ENCODE results near the gene SRD5A1.

Gene SRD5A1

DNA sequence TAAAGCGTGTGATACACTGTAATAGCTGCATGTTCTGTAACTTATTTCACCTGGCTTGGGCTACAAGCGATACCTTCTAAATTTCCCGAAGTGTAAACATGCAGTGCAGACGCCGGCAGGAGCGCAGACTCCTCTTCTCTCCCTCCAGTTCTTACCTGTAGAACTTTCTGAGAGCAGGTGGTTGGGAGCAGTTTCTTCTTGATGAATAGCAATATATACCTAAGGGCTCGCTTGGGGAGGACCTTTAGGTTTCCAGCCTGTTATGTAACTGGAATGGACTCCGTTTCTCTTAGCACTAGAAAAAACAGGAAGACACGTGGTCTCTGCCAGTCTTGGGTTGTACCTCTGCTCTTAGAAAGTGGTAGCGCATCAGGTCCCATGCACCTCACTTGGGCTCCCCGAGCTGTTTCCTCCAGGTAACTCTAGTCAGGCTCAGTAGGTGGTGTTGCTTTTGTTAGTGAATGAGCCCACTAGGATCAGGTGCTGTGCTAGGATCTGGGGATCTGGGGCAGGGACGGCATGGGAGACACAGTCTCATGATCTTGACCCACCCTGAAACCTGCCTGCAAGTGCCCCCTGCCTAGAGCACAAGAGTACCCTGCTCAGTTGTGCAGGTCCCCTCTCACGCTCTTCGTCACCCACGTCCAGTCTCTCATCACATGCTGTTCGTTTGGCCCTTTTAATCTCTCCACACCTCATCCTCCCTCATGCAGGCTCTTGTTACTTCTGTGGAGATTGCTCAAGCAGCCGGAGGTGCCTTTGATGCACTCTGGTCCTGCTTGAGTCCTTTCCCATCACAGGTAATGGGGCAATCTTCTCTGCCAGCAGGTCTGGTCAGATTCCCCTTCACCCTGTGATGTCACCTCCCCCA is 82.8 kb downstream of the SRD5A1 start:
- no peak for DNase-seq

DNA sequence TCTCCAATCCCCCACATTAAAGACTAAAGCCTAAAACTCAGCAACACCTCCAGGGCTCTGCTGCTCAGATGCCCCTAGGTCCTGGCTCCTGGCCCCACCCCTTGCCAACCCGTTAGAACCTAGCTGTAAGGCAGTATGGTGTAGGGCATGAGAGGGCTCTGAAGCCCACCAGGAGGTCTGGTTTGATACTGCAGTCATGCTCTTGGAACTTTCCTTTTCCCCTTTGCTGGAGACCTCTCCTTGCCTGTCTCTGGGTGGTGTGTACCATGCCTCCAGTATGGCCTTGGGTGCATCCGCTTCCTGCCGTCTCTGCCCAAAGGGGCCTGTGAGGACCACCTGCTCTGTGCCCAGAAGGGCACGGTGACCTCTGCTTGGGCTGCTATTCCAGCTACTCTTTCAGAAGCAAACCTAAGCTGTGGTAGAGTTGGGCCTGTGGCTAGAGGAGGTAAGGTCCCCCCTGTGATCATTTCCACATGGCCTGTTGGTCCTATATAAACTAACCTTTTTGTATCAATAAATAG is 83.4 kb downstream of the SRD5A1 start:
- no peak for DNase-seq

DNA sequence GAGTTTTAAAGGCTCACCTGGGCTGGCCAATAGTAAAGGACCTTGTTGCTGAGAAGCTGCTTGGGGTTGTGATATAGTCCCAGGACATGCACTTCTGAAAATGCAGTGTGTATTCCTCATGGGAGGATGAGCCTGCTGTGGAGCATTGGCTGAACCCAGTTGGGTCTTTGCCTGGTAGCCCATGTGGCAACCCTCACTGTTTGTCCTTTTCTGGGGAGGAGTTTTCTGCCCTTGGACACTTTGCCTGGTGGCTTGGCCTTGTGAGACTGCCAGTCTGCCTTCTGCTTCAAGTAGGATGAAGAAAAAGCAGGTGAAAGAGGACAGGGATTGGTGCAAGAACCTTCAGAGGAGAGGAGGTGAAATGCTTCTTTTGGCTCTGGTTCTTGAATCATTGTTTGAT is 84.0 kb downstream of the SRD5A1 start:
- DNase-seq = no peak

DNA sequence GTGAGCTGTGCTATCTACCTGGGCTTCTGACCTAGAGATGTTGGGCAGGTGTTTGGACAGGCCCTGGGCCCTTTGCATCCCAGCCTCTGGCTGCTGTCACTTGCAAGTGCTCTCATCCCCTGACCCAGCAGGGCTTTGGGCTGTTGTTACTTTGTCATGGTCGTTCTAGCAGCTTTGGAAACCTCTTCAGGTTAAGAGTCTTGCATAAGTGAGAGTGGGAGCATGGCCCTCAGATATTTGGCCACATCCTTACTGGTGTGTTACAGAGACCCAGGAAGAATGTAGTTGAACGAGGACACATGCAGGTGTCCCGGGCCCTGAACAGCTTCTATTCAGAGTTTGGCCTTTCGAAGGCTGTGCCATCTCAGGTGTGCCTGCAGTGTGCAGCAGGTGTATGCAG is 84.4 kb downstream of the SRD5A1 start:
- DNase-seq = no peak

DNA sequence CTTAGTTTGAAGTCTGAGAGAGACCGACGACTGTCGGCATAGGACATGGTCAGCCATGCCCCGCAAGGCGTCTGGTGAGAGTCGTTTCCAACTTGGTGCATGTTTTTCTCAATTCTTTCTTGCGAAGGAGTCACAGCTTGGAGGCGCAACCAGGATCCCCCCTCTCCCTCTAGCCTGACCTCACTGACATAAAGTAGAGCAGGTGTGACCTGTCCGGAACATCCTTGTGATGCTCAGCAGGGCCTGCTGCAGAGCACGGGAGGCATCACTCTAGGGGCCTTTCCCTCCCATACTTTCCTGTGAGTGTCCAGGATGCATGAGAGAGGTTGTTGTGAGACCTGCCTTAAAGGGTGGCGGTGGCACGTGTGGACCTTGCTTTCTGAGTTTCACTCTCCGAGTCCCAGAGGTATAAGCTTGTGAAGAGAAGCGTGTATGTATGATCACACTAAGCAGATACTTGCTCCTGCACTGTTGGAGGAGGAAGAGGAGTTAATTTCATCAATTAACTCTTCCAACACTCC is 85.0 kb downstream of the SRD5A1 start:
- DNase-seq = no peak

DNA sequence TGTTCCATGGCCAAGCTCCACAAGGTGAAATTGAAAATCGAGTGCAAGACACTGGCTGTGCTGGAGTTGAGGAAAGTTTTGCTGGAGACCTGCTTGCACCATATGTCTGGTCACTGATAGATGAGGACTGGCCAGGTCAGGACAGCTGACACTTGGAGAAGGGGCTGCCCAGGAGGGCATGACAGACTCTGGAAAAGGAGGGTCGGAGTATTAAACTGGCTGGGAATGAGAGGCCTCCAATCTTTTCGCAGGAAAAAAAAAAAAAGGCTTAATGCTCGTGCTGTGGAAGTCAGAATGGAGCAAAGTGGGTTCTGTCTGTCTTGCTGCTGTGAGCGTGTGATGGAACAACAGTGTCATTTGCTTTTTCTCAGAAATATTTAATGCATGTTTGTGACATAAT is 85.5 kb downstream of the SRD5A1 start:
- no peak for DNase-seq

DNA sequence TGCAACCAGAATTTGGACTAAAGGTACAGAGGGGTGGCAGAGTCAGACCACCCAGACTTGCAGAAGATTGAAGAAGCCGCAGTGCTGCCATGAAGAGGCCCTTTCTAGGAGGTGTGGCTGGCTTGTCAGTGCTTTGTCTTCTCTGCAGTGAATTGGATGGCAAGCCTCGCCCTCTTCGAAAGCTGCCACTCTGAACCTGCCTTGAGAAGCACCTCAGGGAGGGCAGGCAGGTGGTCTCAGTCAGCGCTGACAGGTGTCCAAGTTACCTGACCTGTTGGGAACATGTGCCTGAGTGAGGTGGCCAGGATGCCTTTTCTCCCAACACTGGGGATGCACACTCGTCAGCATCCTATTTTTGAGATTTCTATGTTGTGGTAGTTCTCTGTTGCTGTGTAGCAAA is 86.2 kb downstream of the SRD5A1 start:
- no peak for DNase-seq

DNA sequence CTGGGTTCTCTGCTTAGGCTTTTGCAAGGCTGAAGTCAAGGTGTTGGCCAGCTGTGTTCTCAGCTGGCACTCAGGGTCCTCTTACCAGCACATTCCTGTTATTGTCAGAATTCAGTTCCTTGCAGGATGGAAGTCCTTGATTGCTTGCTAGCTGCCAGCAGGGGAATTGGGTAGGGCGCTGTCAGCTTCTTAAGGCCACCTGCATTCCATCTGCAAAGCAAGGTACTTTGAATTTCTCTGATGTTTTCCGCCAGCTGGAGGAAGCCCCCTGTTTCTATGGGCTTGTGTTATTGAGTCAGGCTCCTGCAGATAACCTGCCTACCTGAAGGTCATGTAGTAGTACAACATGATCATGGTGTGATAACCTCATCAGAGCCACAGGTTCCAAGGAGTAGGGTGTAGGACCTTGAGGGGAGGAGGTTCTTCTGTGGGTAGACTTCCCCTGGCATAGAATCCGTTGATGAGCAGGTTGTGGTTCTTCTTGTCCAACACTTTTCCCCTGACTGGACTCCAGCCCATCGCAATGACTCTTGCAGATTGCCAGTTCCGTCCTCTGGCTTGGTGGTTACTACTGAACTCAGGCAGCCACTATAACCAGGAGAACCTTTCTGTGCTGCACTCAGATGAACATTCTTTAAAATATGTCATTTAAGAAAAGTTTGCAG is 86.8 kb downstream of the SRD5A1 start:
- no peak for DNase-seq

DNA sequence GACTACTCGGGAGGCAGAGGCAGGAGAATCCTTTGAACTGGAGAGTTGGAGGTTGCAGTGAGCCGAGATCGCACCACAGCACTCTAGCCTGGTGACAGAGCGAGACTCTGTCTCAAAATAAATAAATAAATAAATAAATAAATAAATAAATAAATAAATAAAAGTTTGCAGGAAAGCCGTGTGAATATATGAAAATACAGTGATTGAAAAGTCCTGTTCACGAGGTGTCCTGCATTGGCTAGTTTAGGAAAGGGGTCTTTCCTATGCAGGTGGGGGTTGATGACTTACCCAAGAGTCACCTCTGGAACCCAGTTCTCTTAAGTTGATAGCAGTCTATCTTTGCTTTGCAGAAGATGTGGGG is 87.3 kb downstream of the SRD5A1 start:
- DNase-seq = no peak

DNA sequence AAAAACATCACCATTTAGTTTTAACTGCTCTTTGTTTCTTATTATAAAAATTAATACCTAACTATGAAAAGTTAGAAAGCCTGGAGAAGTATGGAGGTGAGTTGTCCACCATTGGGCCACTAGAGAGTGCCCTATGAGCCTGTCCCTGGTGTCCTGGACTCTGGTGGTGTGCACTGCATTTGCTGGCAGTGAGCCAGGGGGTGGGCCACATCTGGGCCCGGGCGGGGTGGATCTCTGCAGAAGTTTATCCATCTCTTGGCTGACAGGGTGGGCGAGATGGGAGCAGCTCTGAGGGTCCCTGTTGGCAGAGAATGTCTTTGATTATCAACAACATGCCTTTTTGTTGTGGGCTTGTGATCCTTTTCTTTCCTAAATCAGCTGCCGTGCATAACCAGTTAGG is 88.2 kb downstream of the SRD5A1 start:
- no peak for DNase-seq

DNA sequence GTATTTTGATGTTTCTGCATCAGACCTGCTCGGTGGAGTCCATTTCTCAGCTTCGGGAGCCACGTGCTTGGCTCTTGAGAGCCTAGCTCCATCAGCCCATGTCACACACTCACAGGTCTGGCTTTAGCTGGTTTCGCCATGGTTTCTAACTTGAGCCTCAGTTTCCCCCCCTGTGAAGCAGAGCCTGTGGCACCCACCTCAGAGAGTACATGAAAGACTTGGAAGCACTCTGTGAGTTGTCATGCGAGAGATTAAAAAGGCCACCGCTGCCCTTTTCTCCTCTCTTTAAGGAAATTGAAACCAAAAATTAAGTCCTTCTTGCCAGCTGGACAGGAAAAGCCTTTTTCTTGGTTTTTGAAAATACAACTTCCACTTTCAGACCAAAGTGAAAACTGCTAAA is 88.8 kb downstream of the SRD5A1 start:
- DNase-seq = no peak

DNA sequence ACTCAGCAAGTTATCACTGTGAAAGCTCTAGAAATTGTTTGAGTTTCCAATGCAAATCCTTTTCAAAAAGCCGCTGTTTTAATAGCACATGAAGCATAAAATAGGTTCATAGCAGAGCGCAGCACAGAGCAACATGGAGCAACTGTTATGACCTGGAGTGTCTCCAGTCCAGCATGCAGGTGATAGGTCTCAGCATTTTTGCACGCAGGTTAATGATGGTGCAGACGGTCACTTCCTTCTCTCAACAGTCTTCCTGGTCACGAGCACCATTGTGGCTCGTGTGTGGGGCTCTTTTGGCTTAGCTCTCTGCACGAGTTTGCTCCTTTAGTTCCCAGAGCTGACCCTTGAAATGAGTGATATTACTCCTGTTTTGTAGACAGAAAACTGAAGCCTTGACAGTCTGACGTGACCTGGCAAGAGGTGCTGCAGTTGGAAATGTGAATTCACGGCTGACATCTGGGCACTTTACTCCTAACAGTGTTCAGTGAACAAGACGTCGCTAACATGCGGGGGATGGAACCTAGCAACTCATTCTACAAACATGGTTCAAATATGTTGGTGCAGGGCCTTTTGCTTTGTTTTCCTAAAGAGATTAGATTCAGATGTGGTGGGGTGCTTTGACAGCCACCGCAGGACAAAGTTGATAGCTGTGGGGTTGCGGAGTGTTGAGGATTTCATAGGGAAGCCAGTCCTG is 90.0 kb downstream of the SRD5A1 start:
- DNase-seq = no peak

DNA sequence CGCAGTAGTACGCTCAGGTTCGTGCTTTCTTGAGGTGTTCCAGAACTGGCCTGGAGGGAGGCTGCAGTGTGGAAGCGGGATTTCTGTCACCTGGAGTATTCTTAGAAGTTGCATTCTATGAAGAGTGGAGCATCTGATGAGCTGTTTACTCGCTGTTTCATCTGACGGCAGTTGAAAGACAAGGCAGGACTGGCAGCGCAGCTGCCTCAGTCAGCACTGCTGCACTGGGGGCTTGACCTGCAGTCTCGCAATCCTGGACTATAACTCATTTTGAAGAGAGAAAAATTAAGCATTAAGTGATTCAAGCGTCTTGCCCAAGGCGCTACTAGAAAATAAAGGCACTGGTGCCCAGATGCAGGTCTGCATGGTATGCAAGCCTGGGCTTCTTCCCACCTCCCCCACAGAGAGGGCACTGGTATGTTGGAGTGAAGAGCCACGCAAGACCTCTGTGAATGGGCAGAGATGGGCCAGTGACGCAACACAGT is 90.6 kb downstream of the SRD5A1 start:
- DNase-seq = no peak
